H9 (cell line): Measurements from ENCODE around the gene PPP3CA. TPM values are rescaled to one million over a fixed set of nuclear protein-coding genes. Genes with fewer than 3 reads are reported as not detected.

Experiments used
- DNase-seq: peaks from one replicate; pipeline ENCODE4 v3.0.0-alpha.2; 2017
- H2AFZ ChIP-seq: one replicate; pipeline ENCODE4 v1.6.1; 2013; ENCODE audit warnings: mild to moderate bottlenecking, low read length, control low read depth, moderate library complexity
- H2AK5ac ChIP-seq: 2 replicates; pipeline ENCODE4 v1.6.1; 2013; ENCODE audit warnings: low read length, control low read depth, mixed read lengths; ENCODE audit not compliant: insufficient read length
- H2BK120ac ChIP-seq: one replicate; pipeline ENCODE4 v1.6.1; 2013; ENCODE audit warnings: low read depth, mild to moderate bottlenecking, low read length, control low read depth, inconsistent platforms; ENCODE audit not compliant: poor library complexity, severe bottlenecking
- H2BK12ac ChIP-seq: 2 replicates; pipeline ENCODE4 v1.6.1; 2013; ENCODE audit warnings: low read length, control low read depth, mixed read lengths, low read depth; ENCODE audit not compliant: insufficient read length
- H2BK15ac ChIP-seq: 2 replicates; pipeline ENCODE4 v1.6.1; 2013; ENCODE audit warnings: low read depth, low read length, control low read depth
- H2BK20ac ChIP-seq: one replicate; pipeline ENCODE4 v1.6.1; 2013; ENCODE audit warnings: low read depth, mild to moderate bottlenecking, low read length, control low read depth, inconsistent platforms; ENCODE audit not compliant: poor library complexity, severe bottlenecking
- H2BK5ac ChIP-seq: 2 replicates; pipeline ENCODE4 v1.6.1; 2013; ENCODE audit warnings: low read length, control low read depth, mixed read lengths; ENCODE audit not compliant: insufficient read length
- H3K14ac ChIP-seq: 2 replicates; pipeline ENCODE4 v1.6.1; 2013; ENCODE audit warnings: low read length, control low read depth; ENCODE audit not compliant: insufficient read depth
- H3K18ac ChIP-seq: 2 replicates; pipeline ENCODE4 v1.6.1; 2013; ENCODE audit warnings: low read depth, mild to moderate bottlenecking, mixed read lengths, low read length, control low read depth; ENCODE audit not compliant: insufficient read length
- H3K23ac ChIP-seq: 2 replicates; pipeline ENCODE4 v1.6.1; 2013; ENCODE audit warnings: low read length, control low read depth, mixed read lengths, low read depth; ENCODE audit not compliant: insufficient read length
- H3K23me2 ChIP-seq: 2 replicates; pipeline ENCODE4 v1.6.1; 2013; ENCODE audit warnings: low read depth, mild to moderate bottlenecking, mixed read lengths, low read length, control low read depth; ENCODE audit not compliant: insufficient read length, poor library complexity, severe bottlenecking
- H3K27ac ChIP-seq: 2 replicates; pipeline ENCODE4 v1.5.1; 2013; ENCODE audit warnings: low read length, control low read depth, mixed read lengths, low read depth; ENCODE audit not compliant: insufficient read length
- H3K27me3 ChIP-seq: 2 replicates; pipeline ENCODE4 v1.6.1; 2013; ENCODE audit warnings: low read length, control low read depth, inconsistent platforms; ENCODE audit not compliant: insufficient read depth
- H3K4ac ChIP-seq: 2 replicates; pipeline ENCODE4 v1.6.1; 2013; ENCODE audit warnings: low read depth, mild to moderate bottlenecking, control low read depth, inconsistent platforms, low read length, moderate library complexity
- H3K4me1 ChIP-seq: 2 replicates; pipeline ENCODE4 v1.6.1; 2013; ENCODE audit warnings: low read length, control low read depth, inconsistent platforms; ENCODE audit not compliant: insufficient read depth
- H3K4me2 ChIP-seq: 2 replicates; pipeline ENCODE4 v1.6.1; 2013; ENCODE audit warnings: low read length, control low read depth, mixed read lengths; ENCODE audit not compliant: insufficient read length, insufficient read depth
- H3K56ac ChIP-seq: 2 replicates; pipeline ENCODE4 v1.6.1; 2013; ENCODE audit warnings: low read depth, mild to moderate bottlenecking, mixed read lengths, low read length, control low read depth; ENCODE audit not compliant: insufficient read length
- H3K79me1 ChIP-seq: 2 replicates; pipeline ENCODE4 v1.6.1; 2013; ENCODE audit warnings: low read depth, mild to moderate bottlenecking, moderate library complexity, low read length, control low read depth, inconsistent platforms; ENCODE audit not compliant: insufficient read depth, poor library complexity, severe bottlenecking
- H3K79me2 ChIP-seq: 2 replicates; pipeline ENCODE4 v1.6.1; 2013; ENCODE audit warnings: low read length, control low read depth, inconsistent platforms; ENCODE audit not compliant: insufficient read depth
- H3K9ac ChIP-seq: 2 replicates; pipeline ENCODE4 v1.6.1; 2013; ENCODE audit warnings: low read length, control low read depth, mixed read lengths; ENCODE audit not compliant: insufficient read length; ENCODE audit errors: extremely low read depth
- H3K9me3 ChIP-seq: one replicate; pipeline ENCODE4 v1.6.1; 2013; ENCODE audit warnings: low read depth, low read length, inconsistent platforms; ENCODE audit not compliant: control insufficient read depth
- H3T11ph ChIP-seq: one replicate; pipeline ENCODE4 v1.6.1; 2013; ENCODE audit warnings: mild to moderate bottlenecking, low read length, control low read depth, inconsistent platforms
- H4K20me1 ChIP-seq: one replicate; pipeline ENCODE4 v1.6.1; 2013; ENCODE audit not compliant: control insufficient read depth, insufficient read length, insufficient read depth
- H4K5ac ChIP-seq: 2 replicates; pipeline ENCODE4 v1.6.1; 2013; ENCODE audit warnings: low read depth, mild to moderate bottlenecking, mixed read lengths, low read length, control low read depth; ENCODE audit not compliant: insufficient read length
- H4K8ac ChIP-seq: replicated peaks from 2 replicates; pipeline ENCODE4 v1.6.1; 2013; ENCODE audit warnings: low read length, control low read depth, mixed read lengths, low read depth; ENCODE audit not compliant: insufficient read length
- H4K91ac ChIP-seq: 2 replicates; pipeline ENCODE4 v1.6.1; 2013; ENCODE audit warnings: low read depth, mild to moderate bottlenecking, moderate library complexity, mixed read lengths, low read length, control low read depth; ENCODE audit not compliant: insufficient read length
- H3K27ac Mint-ChIP-seq, 3 experiments: 2 replicates in 2 of 3; 3 replicates in 1 of 3; pipeline ENCODE4 v1.8.0; 2020 to 2021; ENCODE audit warnings: mixed read lengths in 3 of 3, mild to moderate bottlenecking in 1 of 3, moderate library complexity in 1 of 3
- H3K27me3 Mint-ChIP-seq: 2 replicates; pipeline ENCODE4 v1.8.0; 2021; ENCODE audit warnings: low read depth, mild to moderate bottlenecking, moderate library complexity, mixed read lengths
- H3K36me3 Mint-ChIP-seq, 3 experiments: 2 replicates in 2 of 3; 3 replicates in 1 of 3; pipeline ENCODE4 v1.8.0; 2020 to 2021; ENCODE audit warnings: low read depth in 3 of 3, mixed read lengths in 3 of 3; ENCODE audit not compliant: insufficient read depth in 1 of 3
- H3K4me1 Mint-ChIP-seq, 2 experiments: 2 replicates each; pipeline ENCODE4 v1.8.0; 2020; ENCODE audit warnings: mixed read lengths in 2 of 2
- H3K4me3 Mint-ChIP-seq, 2 experiments: 2 replicates in 1 of 2; 3 replicates in 1 of 2; pipeline ENCODE4 v1.8.0; 2020 to 2021; ENCODE audit warnings: mild to moderate bottlenecking in 2 of 2, mixed read lengths in 2 of 2, moderate library complexity in 1 of 2
- H3K9me3 Mint-ChIP-seq, 2 experiments: 2 replicates in 1 of 2; 3 replicates in 1 of 2; pipeline ENCODE4 v1.8.0; 2020; ENCODE audit warnings: mild to moderate bottlenecking in 2 of 2, mixed read lengths in 2 of 2, moderate library complexity in 1 of 2
- CTCF ChIP-seq: fragments of 200-600 bp; sonication (generic); conservative IDR thresholded peaks from 3 replicates; pipeline ENCODE4 v1.8.0; 2021; ENCODE audit warnings: antibody characterized with exemption, mild to moderate bottlenecking
- WGBS: extraction: QIAGEN DNeasy Blood & Tissue Kit; methylation state at CpG from one replicate; pipeline ENCODE4 v1.1.7; 2013; ENCODE audit warnings: missing lambda C conversion rate, low lambda C conversion rate, mixed read lengths; ENCODE audit not compliant: insufficient read length; ENCODE audit errors: extremely low coverage; 5-methylcytosine and 5-hydroxymethylcytosine counted together
- total RNA-seq: library from RNA; stranded (reverse); gene quantifications from 2 replicates; pipeline ENCODE4 v1.2.1, GENCODE V29; 2021

The PPP3CA gene
- total RNA-seq, 1 experiment from 2014 or later: 16.8 TPM

- TF ChIP-seq CTCF: no peak
- no peak overlapping the region for H3K4me2 ChIP-seq
These were observed 282.0 kb downstream of the PPP3CA start for GRCh38 chr4:101065346-101065745.

More at GRCh38 chr4:101065346-101065745, 282.0 kb downstream of the PPP3CA start:
- H3K18ac ChIP-seq: no peak overlapping the region
- no peak overlapping the region for H4K5ac ChIP-seq
- H3K9ac ChIP-seq: no peak overlapping the region
- no peak overlapping the region for H2BK12ac ChIP-seq
- H2BK15ac ChIP-seq: no peak overlapping the region
- no peaks in the 10 kb centered on the region for H3K27me3 Mint-ChIP-seq
- no peaks in the 10 kb centered on the region; the same call in 1 of the 2 replicates for H3K4me1 ChIP-seq
- no CpG with 5 or more reads among the region's 1 CpG for WGBS
- no peak overlapping the region for H2BK120ac ChIP-seq
- no peak overlapping the region for H2AK5ac ChIP-seq
- H3K79me2 ChIP-seq: no peaks in the 10 kb centered on the region
- no peak overlapping the region for H2AFZ ChIP-seq
- H3K9me3 Mint-ChIP-seq: no peaks in the 10 kb centered on the region
- H3K79me1 ChIP-seq: no peaks in the 10 kb centered on the region
- H2BK20ac ChIP-seq: no peak overlapping the region
- H4K8ac ChIP-seq: no peak overlapping the region
- H3K4ac ChIP-seq: no peak overlapping the region
- H4K20me1 ChIP-seq: no peaks in the 10 kb centered on the region
- H3T11ph ChIP-seq: no peak overlapping the region
- H2BK5ac ChIP-seq: no peak overlapping the region
- H3K14ac ChIP-seq: no peak overlapping the region
- no peak overlapping the region for H3K56ac ChIP-seq
- no peaks in the 10 kb centered on the region for H3K9me3 ChIP-seq
- H3K27ac ChIP-seq: no peak overlapping the region
- no peaks in the 10 kb centered on the region for H3K27me3 ChIP-seq
- no peak overlapping the region for H4K91ac ChIP-seq
- H3K36me3 Mint-ChIP-seq: no peaks in the 10 kb centered on the region; a peak in 1 of 7 replicates
- DNase-seq: no peak
- H3K4me3 Mint-ChIP-seq: no peak overlapping the region
- H3K27ac Mint-ChIP-seq: no peak overlapping the region
- no peak overlapping the region for H3K23ac ChIP-seq
- H3K23me2 ChIP-seq: no peaks in the 10 kb centered on the region
- peaks cover 8% of the 10 kb centered on the region in 2 experiments; a peak in 3 of 4 replicates for H3K4me1 Mint-ChIP-seq
